BJ (cell line): ENCODE measurements around the gene KIRREL3. TPM values are rescaled to one million over a fixed set of nuclear protein-coding genes. Genes with fewer than 3 reads are reported as not detected.

Experiments used
- CTCF ChIA-PET: fragments of 350-600 bp; formaldehyde crosslinking; extraction: SDS; loops from one replicate; lab custom pipeline; 2021; ENCODE audit warnings: antibody characterized with exemption, inconsistent platforms; lab: Yijun Ruan, JAX
- POLR2A ChIA-PET: fragments of 300-600 bp; sonication (Branson Sonifier 250); formaldehyde crosslinking; extraction: SDS; loops from one replicate; lab custom pipeline; 2021; ENCODE audit warnings: antibody characterized with exemption; lab: Charles Lee
- DNase-seq: peaks from one replicate; pipeline ENCODE4 v3.0.0-alpha.2; 2011; ENCODE audit warnings: low read depth
- H3K27me3 ChIP-seq: 2 replicates; pipeline ENCODE4 v1.6.0; 2011; ENCODE audit warnings: low read length; ENCODE audit not compliant: control insufficient read depth, insufficient read depth
- H3K36me3 ChIP-seq: 2 replicates; pipeline ENCODE4 v1.5.1; 2011; ENCODE audit warnings: low read length; ENCODE audit not compliant: control insufficient read depth, insufficient read depth
- H3K4me3 ChIP-seq: 2 replicates; pipeline ENCODE4 v1.5.1; 2011; ENCODE audit warnings: low read depth, mild to moderate bottlenecking, control low read depth, low read length
- polyA minus RNA-seq: library from RNA; depleted of rRNA, polyadenylated mRNA; stranded (reverse); fragments of >200 nt; gene quantifications from 2 replicates; pipeline ENCODE4 v1.2.3, GENCODE V29; 2011; rRNA and poly(A)+ RNA removed
- polyA plus RNA-seq: library from polyadenylated mRNA; depleted of rRNA; stranded (reverse); fragments of >200 nt; gene quantifications from 2 replicates; pipeline ENCODE4 v1.2.3, GENCODE V29; 2011; rRNA removed
- TF ChIP-seq, protein P1 (sequence below): IDR thresholded peaks from 2 replicates; pipeline ENCODE4 v1.5.1; 2011; ENCODE audit warnings: low read depth, mild to moderate bottlenecking, control low read depth, inconsistent platforms, low read length, moderate library complexity; ENCODE audit not compliant: insufficient read depth

The KIRREL3 gene
- polyA plus RNA-seq, result 13.1 and 19.6 TPM in 2 replicates
- polyA minus RNA-seq, result 17.8 and 17.9 TPM in 2 replicates

DNA sequence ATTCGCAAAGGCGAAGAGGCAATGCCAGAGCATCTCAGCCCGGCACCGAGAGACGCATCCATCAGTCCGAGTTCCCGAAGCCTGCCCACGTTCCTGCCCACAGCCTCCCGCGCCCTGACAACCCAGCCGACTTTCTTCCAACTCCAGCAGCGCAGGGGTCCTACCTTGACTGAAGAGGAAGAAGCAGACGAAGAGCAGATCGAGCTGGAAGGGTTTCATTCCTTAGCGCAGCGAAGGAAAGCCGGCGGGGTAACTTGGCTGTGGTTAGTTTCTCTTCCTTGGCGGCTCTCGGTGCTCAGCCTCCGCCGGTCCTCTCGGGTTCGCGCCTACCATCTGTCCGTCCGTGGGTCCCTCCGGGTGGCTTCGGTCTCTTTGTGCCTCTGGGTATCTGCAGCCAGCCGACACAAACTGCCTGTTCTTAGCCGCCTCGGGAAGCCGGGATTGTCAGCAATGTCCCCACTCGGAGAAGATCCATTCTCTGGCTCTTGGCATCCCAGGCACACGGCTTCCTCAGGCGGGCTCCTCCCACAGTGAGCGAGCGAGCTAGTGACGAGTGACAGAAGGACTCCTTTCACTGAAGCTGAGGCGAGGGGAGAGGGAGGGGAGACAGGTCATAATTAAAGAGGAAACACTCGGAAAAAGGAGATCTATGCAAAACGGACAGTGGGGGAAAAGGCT lies at the start of gene KIRREL3:
Gene KIRREL3 (minus strand): TSS at position 480 of the 678 bp plus-strand sequence.
- CTCF ChIA-PET, result interaction anchor here (1.4 to 2.3 kb wide), 3 partner anchors 74 to 689 kb away, joined by 4 to 12 read pairs (median 7); no protein-coding TSS in a partner anchor
- H3K36me3 ChIP-seq, result no peaks in the 10 kb centered on the region
- TF ChIP-seq, protein P1, sequence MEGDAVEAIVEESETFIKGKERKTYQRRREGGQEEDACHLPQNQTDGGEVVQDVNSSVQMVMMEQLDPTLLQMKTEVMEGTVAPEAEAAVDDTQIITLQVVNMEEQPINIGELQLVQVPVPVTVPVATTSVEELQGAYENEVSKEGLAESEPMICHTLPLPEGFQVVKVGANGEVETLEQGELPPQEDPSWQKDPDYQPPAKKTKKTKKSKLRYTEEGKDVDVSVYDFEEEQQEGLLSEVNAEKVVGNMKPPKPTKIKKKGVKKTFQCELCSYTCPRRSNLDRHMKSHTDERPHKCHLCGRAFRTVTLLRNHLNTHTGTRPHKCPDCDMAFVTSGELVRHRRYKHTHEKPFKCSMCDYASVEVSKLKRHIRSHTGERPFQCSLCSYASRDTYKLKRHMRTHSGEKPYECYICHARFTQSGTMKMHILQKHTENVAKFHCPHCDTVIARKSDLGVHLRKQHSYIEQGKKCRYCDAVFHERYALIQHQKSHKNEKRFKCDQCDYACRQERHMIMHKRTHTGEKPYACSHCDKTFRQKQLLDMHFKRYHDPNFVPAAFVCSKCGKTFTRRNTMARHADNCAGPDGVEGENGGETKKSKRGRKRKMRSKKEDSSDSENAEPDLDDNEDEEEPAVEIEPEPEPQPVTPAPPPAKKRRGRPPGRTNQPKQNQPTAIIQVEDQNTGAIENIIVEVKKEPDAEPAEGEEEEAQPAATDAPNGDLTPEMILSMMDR, result no peak
- peak within 1 kb of the TSS; percentile 66 for H3K4me3 ChIP-seq
- H3K27me3 ChIP-seq, result no peaks in the 10 kb centered on the region
- no peak for DNase-seq
- POLR2A ChIA-PET, result no interaction called here

DNA sequence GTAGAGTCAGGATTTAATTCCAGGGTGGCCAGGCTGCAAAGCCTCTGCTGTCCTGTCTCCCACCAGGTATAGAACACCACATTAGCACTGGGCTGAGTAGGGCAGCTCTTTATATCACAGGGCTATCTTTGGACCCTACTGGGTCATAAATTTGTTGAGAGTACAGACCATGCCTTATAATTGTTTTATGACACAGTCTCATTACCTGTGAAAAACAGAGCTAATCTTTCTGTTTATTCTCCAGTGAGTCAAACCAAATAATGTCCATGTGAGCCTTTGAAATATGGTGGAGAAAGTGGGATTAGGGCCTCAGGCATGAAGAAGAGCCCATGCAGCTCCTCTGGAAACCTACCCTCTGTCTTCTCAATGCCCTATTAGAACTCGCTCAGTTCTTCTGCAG lies 49.6 kb upstream of the KIRREL3 start:
- no peak for DNase-seq
- ChIA-PET POLR2A (no interaction called here), CTCF (interaction anchor here (1.2 to 1.3 kb wide), 2 partner anchors 13 to 24 kb away, joined by 3 to 5 read pairs; no protein-coding TSS in a partner anchor)
- no peak overlapping the region for H3K4me3 ChIP-seq
- TF ChIP-seq, protein P1, result no peak
- H3K36me3 ChIP-seq, result no peaks in the 10 kb centered on the region
- peaks cover 4% of the 10 kb centered on the region for H3K27me3 ChIP-seq

DNA sequence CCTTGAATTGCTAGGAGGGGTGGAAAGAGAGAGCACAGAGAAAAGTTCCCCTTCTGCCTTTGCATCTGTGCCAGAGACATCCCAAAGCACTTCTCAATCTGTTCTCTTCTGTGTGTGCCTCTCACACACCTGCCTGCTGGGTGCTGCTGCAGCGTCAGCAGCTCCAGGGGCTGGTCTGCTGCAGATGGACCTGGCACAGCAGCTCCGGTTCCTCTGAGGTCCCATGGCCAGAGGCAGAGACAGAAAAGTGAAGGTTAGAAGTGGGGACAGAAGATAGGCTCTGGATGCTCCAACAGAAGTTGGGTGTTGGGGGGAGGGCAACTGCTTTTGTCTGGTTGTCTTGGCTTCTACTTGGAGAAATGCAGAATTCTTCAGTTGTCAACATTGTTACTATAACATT lies 48.9 kb upstream of the KIRREL3 start:
- ChIA-PET CTCF (interaction anchor here (1.3 to 1.4 kb wide), 2 partner anchors 12 to 13 kb away, joined by 3 to 5 read pairs; no protein-coding TSS in a partner anchor), POLR2A (no interaction called here)
- TF ChIP-seq, protein P1, result no peak
- no peak for DNase-seq
- no peaks in the 10 kb centered on the region for H3K36me3 ChIP-seq
- no peak overlapping the region for H3K4me3 ChIP-seq
- H3K27me3 ChIP-seq, result peaks cover 4% of the 10 kb centered on the region

DNA sequence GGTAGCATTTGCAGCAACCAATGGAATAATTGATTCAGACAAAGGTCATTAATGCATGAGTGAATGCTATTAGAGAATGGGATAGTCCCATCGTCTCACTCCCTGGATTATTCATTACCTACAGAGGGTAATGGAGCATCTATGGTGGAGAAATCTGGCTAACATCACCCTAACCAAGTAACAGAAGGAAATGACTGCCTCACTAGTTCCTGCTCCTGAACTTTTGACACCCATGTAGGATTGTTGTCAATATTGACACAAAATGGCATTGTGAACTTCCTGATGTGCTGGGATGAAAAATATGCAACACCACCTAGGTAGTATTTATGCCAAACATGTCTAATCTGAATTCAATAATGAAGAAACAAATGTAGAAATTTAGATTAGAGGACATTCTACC lies 44.0 kb upstream of the KIRREL3 start:
- Histone ChIP-seq H3K4me3 (no peak overlapping the region), H3K27me3 (peaks cover 3% of the 10 kb centered on the region; the same call in 1 of the 2 replicates), H3K36me3 (no peaks in the 10 kb centered on the region)
- POLR2A ChIA-PET, result no interaction called here
- CTCF ChIA-PET, result no interaction called here
- TF ChIP-seq, protein P1, result no peak
- DNase-seq, result no peak

DNA sequence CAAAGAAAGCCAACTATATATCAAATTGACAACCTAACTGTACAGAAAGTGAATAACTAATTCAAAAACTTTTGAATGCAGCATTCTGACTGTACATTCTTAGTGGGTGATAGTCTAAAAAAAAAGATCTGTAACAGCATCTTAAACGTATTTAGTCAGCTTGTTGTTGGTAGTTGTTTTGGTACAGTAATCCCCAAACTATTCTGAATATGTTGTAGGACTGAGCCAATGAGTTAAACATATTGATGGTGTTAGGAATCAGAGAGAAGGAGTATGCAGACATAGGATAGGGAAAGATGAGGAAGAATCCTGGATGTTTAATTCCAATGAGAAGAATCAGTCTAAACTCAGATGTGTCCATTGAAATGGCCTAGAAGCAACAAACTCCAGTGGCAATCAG lies 41.9 kb upstream of the KIRREL3 start:
- Histone ChIP-seq H3K4me3 (no peak overlapping the region), H3K27me3 (no peaks in the 10 kb centered on the region), H3K36me3 (no peaks in the 10 kb centered on the region)
- DNase-seq, result peak; percentile 65
- ChIA-PET POLR2A (interaction anchor here (1.0 kb wide), 1 partner anchor 39 kb away, joined by 13 read pairs; no protein-coding TSS in a partner anchor), CTCF (interaction anchor here (1.3 kb wide), 2 partner anchors 10 to 48 kb away, joined by 3 to 5 read pairs; no protein-coding TSS in a partner anchor)
- TF ChIP-seq, protein P1, result no peak
